Smooth muscle cell of the brain vasculature (primary cell): ENCODE data around the gene NEK8.
"Not testable (repeated sequence)": the region's sequence is repeated elsewhere in the genome, so short reads cannot be mapped to it uniquely, and the experiment has no call there.

Source experiments
- DNase-seq: peaks from one replicate; pipeline ENCODE4 v3.0.0-alpha.2; 2012; ENCODE audit warnings: low read depth, low spot score

Gene NEK8

GRCh38 chr17:28725660-28726225 lies 2.8 kb upstream of the NEK8 start:
- DNase-seq, result no peak

DNA sequence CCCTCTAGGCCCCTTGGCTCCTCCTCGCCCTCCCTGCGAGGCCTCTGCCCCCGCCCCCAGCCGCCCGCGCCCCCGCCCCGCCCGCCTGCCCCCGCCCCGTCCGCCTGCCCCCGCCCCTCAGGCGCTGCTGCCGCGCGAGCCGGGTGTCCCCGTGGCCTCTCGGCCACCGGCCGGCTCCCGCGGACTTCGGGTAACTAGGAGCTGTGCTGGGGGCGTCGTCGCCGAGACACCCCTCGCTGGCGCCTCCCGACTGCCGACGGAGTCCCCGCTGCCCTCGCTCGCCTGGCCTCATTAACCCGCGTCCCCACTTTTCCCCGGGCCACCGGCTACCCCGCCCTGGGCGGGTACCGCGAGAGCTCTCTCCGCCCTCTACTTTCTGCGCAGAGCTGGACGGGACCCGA lies 2.4 kb upstream of the NEK8 start, which contains the start of gene TLCD1:
TLCD1 (minus strand) TSS at position 8 of the 401 bp plus-strand sequence. CDS start 136 bp downstream, outside the sequence.
- no peak for DNase-seq

- peak; percentile 89 for DNase-seq
Measured at GRCh38 chr17:28726627-28727491, 1.7 kb upstream of the NEK8 start.

DNA sequence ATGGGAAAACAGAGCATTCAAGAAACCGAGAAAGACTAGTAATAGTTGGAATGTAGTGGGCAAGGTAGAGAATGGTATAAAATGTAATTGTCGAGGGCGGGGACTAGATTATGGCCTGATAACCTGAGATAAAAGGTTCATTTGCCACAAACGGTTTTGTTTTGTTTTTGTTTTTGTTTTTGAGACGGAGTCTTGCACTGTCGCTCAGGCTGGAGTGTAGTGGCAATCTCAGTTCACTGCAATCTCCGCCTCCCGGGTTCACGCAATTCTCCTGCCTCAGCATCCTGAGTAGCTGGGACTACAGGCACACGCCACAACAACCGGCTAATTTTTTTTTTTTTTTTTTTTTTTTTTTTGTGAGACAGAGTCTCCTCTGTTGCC lies 1.4 kb downstream of the NEK8 start:
- DNase-seq, result no peak

DNA sequence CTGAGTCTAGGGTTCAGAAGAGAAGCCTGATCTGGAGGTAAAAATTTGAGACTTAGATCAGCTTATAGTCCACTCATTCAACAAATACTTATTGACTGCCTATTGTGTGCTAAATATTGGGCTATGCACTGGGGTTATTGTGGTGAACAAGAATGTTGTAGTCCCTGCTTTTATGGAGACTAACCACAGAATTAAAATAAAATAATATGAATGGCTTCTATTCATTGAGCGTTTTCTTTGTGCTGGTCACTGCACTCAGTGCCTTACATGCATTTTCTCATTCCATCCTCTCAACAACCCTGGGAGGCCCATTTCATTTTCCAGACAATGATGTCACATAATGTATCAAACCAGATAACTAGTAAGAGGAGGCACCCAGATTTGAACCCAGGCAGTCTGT lies 4.8 kb downstream of the NEK8 start:
- no peak for DNase-seq

DNA sequence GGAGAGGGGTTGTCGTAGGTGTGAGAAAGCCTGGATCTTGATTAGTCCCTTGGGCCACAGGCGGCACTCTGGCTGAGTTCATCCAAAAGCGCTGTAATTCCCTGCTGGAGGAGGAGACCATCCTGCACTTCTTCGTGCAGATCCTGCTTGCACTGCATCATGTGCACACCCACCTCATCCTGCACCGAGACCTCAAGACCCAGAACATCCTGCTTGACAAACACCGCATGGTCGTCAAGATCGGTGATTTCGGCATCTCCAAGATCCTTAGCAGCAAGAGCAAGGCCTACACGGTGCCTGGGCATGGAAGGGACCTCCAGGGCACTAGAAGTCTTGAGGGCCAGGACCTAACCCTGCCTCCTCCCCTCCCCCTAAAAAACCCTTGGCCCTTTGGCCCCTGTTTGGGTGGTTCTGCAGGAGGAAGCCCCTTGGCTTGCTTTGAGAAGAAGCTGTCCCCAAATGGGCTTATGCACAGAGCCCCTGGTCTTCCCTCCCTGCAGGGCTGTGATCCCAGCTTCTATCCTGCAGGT lies 6.2 kb downstream of the NEK8 start:
- DNase-seq, result no peak

- DNase-seq, result no peak
Measured at GRCh38 chr17:28735242-28735722, 6.7 kb downstream of the NEK8 start.

DNA sequence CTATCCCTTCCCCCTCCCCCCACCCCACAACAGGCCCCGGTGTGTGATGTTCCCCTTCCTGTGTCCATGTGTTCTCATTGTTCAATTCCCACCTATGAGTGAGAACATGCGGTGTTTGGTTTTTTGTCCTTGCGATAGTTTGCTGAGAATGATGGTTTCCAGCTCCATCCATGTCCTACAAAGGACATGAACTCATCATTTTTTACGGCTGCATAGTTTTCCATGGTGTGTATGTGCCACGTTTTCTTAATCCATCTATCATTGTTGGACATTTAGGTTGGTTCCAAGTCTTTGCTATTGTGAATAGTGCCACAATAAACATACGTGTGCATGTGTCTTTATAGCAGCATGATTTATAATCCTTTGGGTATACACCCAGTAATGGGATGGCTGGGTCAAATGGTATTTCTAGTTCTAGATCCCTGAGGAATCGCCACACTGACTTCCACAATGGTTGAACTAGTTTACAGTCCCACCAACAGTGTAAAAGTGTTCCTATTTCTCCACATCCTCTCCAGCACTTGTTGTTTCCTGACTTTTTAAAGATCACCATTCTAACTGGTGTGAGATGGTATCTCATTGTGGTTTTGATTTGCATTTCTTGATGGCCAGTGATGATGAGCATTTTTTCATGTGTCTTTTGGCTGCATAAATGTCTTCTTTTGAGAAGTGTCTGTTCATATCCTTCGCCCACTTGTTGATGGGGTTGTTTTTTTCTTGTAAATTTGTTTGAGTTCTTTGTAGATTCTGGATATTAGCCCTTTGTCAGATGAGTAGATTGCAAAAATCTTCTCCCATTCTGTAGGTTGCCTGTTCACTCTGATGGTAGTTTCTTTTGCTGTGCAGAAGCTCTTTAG lies 7.6 kb downstream of the NEK8 start:
- DNase-seq, result not testable (repeated sequence)

- no peak for DNase-seq
Measured at GRCh38 chr17:28737316-28737715, 8.7 kb downstream of the NEK8 start.

GRCh38 chr17:28737770-28738679 lies 9.4 kb downstream of the NEK8 start:
- no peak for DNase-seq

DNA sequence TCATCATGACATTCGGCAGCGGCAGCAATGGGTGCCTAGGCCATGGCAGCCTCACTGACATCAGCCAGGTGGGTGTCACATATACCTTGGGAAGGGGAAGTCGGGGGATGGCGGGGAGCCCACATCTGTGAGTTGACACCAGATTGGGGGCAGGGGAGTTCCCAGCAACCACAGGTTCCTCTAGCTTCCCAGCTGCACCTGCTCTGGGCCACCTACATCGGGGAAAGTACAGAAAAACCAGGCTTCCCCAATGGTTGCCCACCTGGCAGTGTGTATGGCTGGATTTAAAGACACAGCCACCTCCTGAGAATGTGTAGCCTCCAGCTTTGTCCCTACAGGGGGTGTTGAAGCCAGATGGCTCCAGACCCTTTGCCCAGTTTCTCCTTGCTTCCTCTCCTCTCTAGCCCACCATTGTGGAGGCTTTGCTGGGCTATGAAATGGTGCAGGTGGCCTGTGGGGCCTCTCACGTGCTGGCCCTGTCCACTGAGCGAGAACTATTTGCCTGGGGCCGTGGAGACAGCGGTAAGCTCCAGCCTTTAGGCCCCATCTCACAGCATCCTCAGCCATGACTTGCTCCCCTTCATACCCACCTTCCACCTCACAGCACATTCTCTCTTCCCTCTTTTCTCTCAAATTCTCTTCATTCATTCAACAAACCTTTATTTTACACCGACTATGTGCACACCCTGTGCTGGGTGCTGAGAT lies 10.2 kb downstream of the NEK8 start:
- DNase-seq, result no peak

- DNase-seq, result no peak
Measured at GRCh38 chr17:28740406-28741357, 12.1 kb downstream of the NEK8 start.

DNA sequence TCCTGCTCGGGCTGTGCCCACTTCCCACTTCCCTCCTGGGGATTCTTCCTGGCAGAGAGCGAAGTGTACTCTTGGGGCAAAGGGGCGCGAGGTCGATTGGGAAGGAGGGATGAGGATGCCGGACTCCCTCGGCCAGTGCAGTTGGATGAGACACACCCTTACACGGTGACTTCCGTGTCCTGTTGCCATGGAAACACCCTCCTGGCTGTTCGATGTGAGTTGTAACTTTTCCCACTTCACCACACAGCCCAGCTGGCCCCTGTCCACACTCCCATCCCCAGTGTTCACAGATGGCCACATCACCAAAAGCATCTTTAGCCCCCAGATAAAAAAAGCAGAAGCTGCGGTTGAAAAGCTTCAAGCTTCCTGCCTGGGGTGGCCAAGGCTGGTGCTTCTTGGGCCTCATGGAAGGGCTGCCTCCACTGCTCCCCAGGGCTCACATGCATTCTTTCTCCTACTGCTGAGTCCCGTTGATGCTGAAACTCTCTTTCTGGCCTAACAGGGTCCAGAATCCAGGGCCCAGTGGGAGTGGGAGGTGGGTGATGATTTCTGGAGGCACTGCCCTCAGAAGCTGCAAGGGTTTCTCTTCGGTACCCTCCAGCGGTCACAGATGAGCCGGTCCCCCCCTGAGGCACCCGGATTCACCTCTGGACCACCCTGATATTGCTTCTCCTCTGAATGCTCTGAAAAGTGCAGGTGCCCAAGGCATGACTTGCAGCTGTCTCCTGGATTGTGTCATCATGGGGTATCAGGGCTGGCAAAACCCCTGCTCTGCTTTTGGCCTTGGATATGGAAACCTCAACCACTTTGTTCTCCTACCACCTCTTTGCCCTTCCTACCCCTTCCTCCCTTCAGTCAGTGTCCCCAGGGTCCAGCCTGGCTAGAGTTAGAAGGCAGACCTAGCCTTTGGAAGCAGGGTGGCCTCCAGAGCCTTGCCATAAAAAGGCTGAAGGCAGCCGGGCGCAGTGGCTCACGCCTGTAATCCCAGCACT lies 13.1 kb downstream of the NEK8 start:
- no peak for DNase-seq

- DNase-seq, result peak; percentile 87
Measured at GRCh38 chr17:28743243-28744103, 14.9 kb downstream of the NEK8 start, which contains the start of gene TRAF4. TSS of gene TRAF4 (plus strand) at chr17:28744011. CDS start at chr17:28744113, 102 bp downstream.

DNA sequence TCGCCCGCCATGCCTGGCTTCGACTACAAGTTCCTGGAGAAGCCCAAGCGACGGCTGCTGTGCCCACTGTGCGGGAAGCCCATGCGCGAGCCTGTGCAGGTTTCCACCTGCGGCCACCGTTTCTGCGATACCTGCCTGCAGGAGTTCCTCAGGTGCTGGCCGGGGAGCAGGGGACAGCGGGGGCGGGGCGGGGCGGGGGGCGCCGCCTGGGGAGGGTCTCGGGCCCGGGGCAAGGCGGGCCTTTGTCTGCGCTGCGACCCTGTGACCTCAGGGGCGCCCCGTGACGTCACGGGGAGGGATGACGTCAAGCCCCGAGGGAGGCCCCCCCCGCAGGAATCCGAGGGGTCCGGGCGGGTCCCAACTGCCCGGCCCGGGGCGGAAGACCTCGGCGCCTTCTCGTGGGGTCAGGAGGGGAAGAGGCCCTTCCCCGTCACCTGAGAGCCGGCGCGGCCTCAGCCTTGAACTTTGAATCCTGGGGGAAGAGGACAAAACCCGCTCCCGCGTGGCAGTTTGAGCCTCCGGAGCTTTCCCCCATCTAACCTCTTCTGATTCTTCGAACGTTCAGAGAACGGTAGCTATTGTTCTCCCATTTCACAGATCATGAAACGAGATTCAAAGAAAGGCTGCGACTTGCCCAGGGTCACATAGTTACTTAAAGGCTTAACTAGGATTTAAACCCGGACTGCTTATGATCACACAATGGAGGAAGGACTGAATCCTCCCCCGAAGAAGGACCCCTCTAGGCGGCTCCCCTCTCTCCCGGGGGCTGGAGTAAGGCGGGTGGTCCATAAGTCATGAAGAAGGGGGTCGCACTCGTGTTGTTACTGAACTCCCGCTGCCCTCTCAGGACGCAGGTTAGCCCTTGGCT lies 15.8 kb downstream of the NEK8 start:
- no peak for DNase-seq
